ENCODE results near the gene APIP.

APIP gene

DNA sequence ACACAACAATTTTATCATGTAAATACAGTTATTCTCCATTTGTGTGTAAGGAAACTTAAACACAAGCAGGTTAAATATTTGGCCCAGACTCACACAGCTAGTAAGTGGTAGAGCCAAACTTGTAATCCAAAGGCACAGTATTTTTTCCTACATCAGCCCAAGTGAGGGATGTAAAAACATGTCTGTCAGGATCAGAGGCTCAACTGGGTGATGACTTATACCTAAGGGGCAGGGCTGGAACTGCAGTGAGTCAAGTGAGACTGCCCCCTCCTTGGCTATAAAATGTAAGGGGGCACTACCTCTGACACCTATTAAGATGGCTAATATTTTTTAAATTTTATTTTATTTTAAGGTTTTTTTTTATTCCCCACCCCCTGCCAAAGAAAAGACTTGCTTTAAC lies 82.6 kb downstream of the APIP start:
- no peak for DNase-seq
